Activated CD8-positive, alpha-beta memory T cell treated with anti-CD3 and anti-CD28 coated beads, Interleukin-2, amount 50 U/mL, for 48 hours (primary cell): Measurements from ENCODE around the gene IL17B.

Experiments
- DNase-seq: peaks from one replicate; pipeline ENCODE4 v3.0.0-alpha.2; 2020

Gene IL17B

GRCh38 chr5:149414405-149415065 is 35.4 kb upstream of the IL17B start:
- DNase-seq = no peak

GRCh38 chr5:149413477-149414210 is 34.6 kb upstream of the IL17B start:
- DNase-seq = no peak

GRCh38 chr5:149412783-149413476 is 33.8 kb upstream of the IL17B start:
- no peak for DNase-seq

- DNase-seq = no peak
Observed at GRCh38 chr5:149411738-149412519, 32.8 kb upstream of the IL17B start.

GRCh38 chr5:149410721-149411432 is 31.8 kb upstream of the IL17B start:
- no peak for DNase-seq

- DNase-seq = no peak
Observed at GRCh38 chr5:149410071-149410470, 31.0 kb upstream of the IL17B start.

GRCh38 chr5:149409268-149409948 is 30.3 kb upstream of the IL17B start:
- no peak for DNase-seq

GRCh38 chr5:149408252-149409099 is 29.4 kb upstream of the IL17B start:
- DNase-seq = no peak

GRCh38 chr5:149407323-149408251 is 28.5 kb upstream of the IL17B start:
- DNase-seq = no peak

GRCh38 chr5:149406979-149407306 is 27.9 kb upstream of the IL17B start:
- DNase-seq = no peak

GRCh38 chr5:149406203-149406978 is 27.3 kb upstream of the IL17B start:
- DNase-seq = no peak

GRCh38 chr5:149405550-149406202 is 26.6 kb upstream of the IL17B start:
- no peak for DNase-seq

- no peak for DNase-seq
Observed at GRCh38 chr5:149404746-149405549, 25.9 kb upstream of the IL17B start.

- no peak for DNase-seq
Observed at GRCh38 chr5:149403923-149404745, 25.0 kb upstream of the IL17B start.

GRCh38 chr5:149402291-149402690 is 23.2 kb upstream of the IL17B start:
- DNase-seq = no peak

- no peak for DNase-seq
Observed at GRCh38 chr5:149401051-149401450, 22.0 kb upstream of the IL17B start.

- DNase-seq = no peak
Observed at GRCh38 chr5:149400304-149400703, 21.2 kb upstream of the IL17B start.
